Activated T-helper 1 cell treated with anti-CD3 and anti-CD28 coated beads, Interleukin-12 subunit alpha, Interleukin-12 subunit beta, Interleukin-2, Interleukin-4 antibody, amounts not matched to agents 30 ng/mL and 10 ng/mL and 1 ng/mL, durations not matched to agents 14 hours and 24 hours and 36 hours (primary cell): ENCODE results near the gene OCLN. TPM values are rescaled to one million over a fixed set of nuclear protein-coding genes. Genes with fewer than 3 reads are reported as not detected.
"Not testable (repeated sequence)": the region's sequence is repeated elsewhere in the genome, so short reads cannot be mapped to it uniquely, and the experiment has no call there.

Experiments
- DNase-seq: peaks from one replicate; pipeline ENCODE4 v3.0.0; 2021; ENCODE audit warnings: low spot score
- H3K27ac Mint-ChIP-seq: one replicate; pipeline ENCODE4 v1.8.0; 2021; ENCODE audit warnings: mild to moderate bottlenecking, mixed read lengths
- H3K27me3 Mint-ChIP-seq: one replicate; pipeline ENCODE4 v1.8.0; 2022; ENCODE audit warnings: mild to moderate bottlenecking, moderate library complexity, mixed read lengths; ENCODE audit not compliant: insufficient read depth
- H3K36me3 Mint-ChIP-seq: one replicate; pipeline ENCODE4 v1.8.0; 2021; ENCODE audit warnings: low read depth, mixed read lengths
- H3K4me1 Mint-ChIP-seq: one replicate; pipeline ENCODE4 v1.8.0; 2021; ENCODE audit warnings: low read depth, mixed read lengths
- H3K4me3 Mint-ChIP-seq: one replicate; pipeline ENCODE4 v1.8.0; 2021; ENCODE audit warnings: mild to moderate bottlenecking, moderate library complexity, mixed read lengths
- H3K9me3 Mint-ChIP-seq: one replicate; pipeline ENCODE4 v1.8.0; 2021; ENCODE audit warnings: mixed read lengths
- intact Hi-C: fragments of 100-400 bp; cut with micrococcal nuclease; formaldehyde crosslinking; loops from one replicate; pipeline ENCODE4 v1.15.1; 2024
- total RNA-seq: library from RNA; stranded (reverse); gene quantifications from 2 replicates; pipeline ENCODE4 v1.2.3, GENCODE V29; 2022

OCLN gene, protein sequence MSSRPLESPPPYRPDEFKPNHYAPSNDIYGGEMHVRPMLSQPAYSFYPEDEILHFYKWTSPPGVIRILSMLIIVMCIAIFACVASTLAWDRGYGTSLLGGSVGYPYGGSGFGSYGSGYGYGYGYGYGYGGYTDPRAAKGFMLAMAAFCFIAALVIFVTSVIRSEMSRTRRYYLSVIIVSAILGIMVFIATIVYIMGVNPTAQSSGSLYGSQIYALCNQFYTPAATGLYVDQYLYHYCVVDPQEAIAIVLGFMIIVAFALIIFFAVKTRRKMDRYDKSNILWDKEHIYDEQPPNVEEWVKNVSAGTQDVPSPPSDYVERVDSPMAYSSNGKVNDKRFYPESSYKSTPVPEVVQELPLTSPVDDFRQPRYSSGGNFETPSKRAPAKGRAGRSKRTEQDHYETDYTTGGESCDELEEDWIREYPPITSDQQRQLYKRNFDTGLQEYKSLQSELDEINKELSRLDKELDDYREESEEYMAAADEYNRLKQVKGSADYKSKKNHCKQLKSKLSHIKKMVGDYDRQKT
- total RNA-seq = 0.10 and 0.12 TPM in 2 replicates

DNA sequence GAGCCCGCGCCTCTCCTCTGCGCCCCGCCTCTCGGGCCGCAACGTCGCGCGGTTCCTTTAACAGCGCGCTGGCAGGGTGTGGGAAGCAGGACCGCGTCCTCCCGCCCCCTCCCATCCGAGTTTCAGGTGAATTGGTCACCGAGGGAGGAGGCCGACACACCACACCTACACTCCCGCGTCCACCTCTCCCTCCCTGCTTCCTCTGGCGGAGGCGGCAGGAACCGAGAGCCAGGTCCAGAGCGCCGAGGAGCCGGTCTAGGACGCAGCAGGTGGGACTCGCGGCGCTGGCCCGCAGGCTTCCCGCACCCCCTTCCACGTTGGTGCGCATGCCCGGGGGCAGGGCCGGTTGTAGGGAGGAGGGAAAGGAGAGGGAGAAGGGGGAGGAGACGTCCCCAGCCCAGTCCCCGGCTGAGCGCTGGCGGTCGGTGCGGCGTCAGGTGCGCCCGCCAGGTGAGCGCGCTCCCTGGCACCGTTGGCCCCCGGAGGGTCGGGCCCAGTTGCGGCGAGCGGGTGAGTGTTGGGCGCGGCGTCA lies at the start of gene OCLN:
OCLN (plus strand) TSS at position 400 of the 532 bp plus-strand sequence. CDS start 11,455 bp downstream, outside the sequence.
- H3K4me1 Mint-ChIP-seq = no peaks in the 10 kb centered on the region
- peaks cover 64% of the 10 kb centered on the region for H3K27me3 Mint-ChIP-seq
- DNase-seq = no peak
- H3K27ac Mint-ChIP-seq = no peak within 1 kb of the TSS
- peak within 1 kb of the TSS; percentile 73 for H3K4me3 Mint-ChIP-seq
- no peaks in the 10 kb centered on the region for H3K36me3 Mint-ChIP-seq
- intact Hi-C loops = no loop called here
- no peaks in the 10 kb centered on the region for H3K9me3 Mint-ChIP-seq

DNA sequence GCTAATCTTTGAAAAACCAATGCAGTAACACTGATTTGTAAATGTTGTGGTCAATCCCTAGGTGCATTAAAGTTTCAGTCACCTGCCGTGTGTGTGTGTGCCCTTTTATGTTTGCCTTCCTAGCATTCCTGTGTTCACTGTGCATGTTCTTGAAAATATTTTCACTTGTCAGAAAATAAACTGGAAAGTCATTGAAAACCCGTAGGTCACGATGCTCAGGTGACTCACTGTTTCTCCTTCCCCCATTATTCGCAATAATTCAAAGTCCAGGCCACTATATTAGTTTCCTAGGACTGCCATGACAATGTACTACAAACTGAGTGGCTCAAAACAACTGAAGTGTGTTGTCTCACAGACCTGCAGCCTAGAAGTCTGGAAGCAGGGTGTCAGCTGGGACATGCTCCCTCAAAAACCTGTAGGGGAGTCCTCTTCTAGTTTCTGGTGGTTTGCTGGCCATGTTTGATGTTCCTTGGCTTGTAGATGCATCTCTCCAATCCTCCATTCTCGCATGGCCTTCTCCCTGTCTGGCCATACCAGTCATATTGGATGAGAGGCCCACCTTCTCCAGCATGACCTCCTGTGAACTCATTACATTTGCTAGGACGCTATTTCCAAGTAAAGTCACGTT lies 48.3 kb upstream of the OCLN start:
- H3K27me3 Mint-ChIP-seq = peaks cover 3% of the 10 kb centered on the region

DNA sequence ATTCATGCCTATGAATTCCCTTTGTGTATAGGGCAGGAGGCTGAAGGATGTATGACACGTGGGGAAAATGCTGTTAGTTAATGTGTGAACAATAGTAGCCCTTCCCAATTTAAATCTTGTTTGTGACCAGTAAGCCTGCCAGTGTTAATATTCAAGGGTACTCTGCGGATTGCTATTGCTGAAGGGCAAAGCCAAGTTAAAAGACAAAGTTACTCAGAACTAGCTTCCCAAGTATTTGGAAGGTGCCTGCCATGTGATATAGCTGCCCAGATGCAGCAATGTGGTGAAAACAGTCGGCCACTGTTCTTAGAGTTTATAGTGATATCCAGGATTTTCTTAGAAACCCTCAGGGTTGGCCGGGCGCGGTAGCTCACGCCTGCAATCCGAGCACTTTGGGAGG lies 43.1 kb upstream of the OCLN start:
- no peaks in the 10 kb centered on the region for H3K4me1 Mint-ChIP-seq

More for the DNA sequence above, 48.3 kb upstream of the OCLN start:
- intact Hi-C loops = no loop called here
- Mint-ChIP-seq H3K4me1 (no peaks in the 10 kb centered on the region), H3K4me3 (no peak overlapping the region), H3K27ac (no peak overlapping the region), H3K36me3 (no peaks in the 10 kb centered on the region), H3K9me3 (no peaks in the 10 kb centered on the region)
- DNase-seq = no peak

DNA sequence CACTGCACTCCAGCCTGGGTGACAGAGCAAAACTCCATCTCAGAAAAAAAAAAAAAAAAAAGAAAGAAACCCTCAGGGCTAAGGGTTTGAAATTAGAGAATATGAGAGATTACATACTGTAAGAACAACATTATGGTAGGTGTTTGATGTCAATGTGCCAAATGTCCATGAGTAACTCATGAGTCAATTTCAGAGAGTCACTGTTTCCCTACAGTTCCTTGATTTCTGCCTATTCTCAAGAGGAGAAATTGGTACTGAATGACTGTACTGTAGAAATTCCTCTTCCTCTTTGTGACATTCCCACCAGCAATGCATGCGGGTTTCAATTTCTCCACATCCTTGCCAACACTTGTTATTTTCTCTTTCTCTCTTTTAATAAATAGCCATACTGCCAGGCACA lies 42.5 kb upstream of the OCLN start:
- peaks cover 5% of the 10 kb centered on the region for H3K27me3 Mint-ChIP-seq
- no peaks in the 10 kb centered on the region for H3K36me3 Mint-ChIP-seq
- no peak overlapping the region for H3K27ac Mint-ChIP-seq
- intact Hi-C loops = no loop called here
- no peaks in the 10 kb centered on the region for H3K9me3 Mint-ChIP-seq
- no peaks in the 10 kb centered on the region for H3K4me1 Mint-ChIP-seq
- DNase-seq = no peak
- no peak overlapping the region for H3K4me3 Mint-ChIP-seq

More for the DNA sequence above, 43.1 kb upstream of the OCLN start:
- no peak overlapping the region for H3K27ac Mint-ChIP-seq
- no peak overlapping the region for H3K4me3 Mint-ChIP-seq
- peaks cover 5% of the 10 kb centered on the region for H3K27me3 Mint-ChIP-seq
- no peak for DNase-seq
- H3K36me3 Mint-ChIP-seq = no peaks in the 10 kb centered on the region
- intact Hi-C loops = no loop called here
- H3K9me3 Mint-ChIP-seq = no peaks in the 10 kb centered on the region

DNA sequence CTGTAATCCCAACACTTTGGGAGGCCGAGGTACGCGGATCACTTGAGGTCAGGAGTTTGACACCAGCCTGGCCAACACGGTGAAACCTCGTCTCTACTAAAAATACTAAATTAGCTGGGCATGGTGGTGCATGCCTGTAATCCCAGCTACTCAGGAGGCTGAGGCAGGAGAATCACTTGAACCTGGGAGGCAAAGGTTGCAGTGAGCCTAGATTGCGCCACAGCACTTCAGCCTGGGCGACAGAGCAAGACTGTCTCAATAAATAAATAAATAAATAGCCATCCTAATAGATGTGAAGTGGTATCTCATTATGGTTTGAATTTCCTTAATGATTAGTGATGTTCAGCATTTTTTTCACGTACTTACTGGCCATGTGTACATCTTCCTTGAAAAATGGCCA lies 42.1 kb upstream of the OCLN start:
- intact Hi-C loops, H3K4me1 Mint-ChIP-seq, H3K27ac Mint-ChIP-seq, H3K36me3 Mint-ChIP-seq, H3K4me3 Mint-ChIP-seq, H3K9me3 Mint-ChIP-seq, DNase-seq, H3K27me3 Mint-ChIP-seq: not testable (repeated sequence)

DNA sequence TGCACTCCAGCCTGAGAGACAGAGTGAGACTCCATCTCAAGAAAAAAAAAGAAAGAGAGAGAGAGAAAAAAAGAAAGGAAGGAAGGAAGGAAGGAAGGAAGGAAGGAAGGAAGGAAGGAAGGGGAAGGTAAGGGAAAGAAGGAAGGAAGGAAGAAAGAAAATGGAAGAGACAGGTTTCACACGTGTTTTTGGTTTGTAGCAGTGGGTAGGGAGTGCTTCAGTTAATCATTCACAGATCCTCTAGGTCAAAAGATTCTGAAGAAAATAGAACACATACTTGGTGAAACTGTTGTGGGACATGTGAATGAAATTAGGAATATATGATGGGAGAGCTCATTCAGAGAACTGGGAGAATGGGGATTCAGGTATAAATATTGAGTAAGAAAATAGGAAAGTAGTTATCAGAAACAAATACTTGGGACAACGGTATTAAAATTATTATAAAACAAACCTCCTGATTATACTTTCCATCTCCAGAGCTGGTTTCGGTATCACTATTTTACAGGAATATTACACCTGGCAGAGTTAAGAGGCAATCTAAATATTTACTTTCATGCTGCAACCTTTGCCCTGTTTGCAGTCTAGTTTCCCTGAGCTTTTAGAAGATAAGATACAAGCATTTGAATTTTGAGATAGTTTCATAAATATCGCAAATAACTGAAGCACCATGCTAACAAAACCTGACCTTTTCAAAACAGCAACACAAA lies 40.5 kb upstream of the OCLN start:
- H3K27me3 Mint-ChIP-seq = peaks cover 8% of the 10 kb centered on the region
- no peaks in the 10 kb centered on the region for H3K9me3 Mint-ChIP-seq
- H3K4me1 Mint-ChIP-seq = no peaks in the 10 kb centered on the region
- no peak overlapping the region for H3K27ac Mint-ChIP-seq
- H3K36me3 Mint-ChIP-seq = no peaks in the 10 kb centered on the region
- DNase-seq = no peak
- intact Hi-C loops = no loop called here
- no peak overlapping the region for H3K4me3 Mint-ChIP-seq

DNA sequence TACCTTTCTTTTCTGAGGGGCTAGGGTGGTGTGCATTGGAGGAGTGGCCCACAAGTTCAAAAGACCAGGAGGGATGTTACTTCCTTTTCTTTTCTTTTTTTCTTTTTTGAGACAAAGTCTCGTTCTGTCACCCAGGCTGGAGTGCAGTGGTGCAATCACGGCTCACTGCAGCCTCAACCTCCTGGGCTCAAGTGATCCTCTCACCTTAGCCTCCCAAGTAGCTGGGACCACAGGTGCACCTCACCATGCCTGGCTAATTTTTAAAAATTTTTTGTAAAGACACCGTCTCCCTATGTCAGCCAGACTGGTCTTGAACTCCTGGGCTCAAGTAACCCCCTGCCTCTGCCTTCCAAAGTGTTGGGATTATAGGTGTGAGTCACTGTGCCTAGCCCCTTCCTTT lies 39.1 kb upstream of the OCLN start:
- H3K4me3 Mint-ChIP-seq, H3K27ac Mint-ChIP-seq, H3K27me3 Mint-ChIP-seq, intact Hi-C loops, H3K4me1 Mint-ChIP-seq, H3K9me3 Mint-ChIP-seq, DNase-seq, H3K36me3 Mint-ChIP-seq: not testable (repeated sequence)

DNA sequence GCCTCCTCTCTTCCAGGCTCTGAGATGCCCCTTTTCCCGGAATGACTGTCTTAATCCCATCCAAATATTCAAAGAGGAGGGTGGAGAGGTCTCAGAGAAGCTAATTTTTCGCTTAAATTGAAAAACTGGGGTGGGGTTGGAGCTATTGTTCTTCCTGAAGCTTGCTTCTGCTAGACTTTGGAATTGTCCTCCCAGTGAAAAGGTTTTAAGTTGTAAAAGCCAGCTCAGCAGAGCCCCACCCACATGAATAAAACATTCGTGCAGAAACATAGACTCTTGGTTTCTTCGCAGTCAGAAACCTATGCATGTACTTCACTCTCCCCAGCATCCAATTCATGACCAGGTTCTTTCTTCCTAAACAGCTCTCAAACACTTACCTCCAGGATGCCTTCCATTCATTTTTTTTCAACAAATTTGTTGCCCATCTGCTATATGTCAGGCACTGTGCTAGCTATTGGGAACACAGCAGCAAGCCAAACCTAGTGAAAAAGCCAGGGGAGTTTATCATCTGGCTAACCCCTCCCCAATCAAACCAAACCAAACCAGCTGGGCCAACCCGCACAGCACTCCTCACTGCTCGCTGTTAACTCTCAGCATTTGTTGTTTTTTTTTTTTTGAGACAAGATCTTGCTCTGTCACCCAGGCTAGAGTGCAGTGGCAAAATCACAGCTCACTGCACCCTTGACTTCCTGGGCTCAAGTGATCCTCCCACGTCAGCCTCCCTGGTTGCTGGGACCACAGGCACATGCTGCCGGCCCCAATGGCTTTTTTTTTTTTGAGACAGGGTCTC lies 37.9 kb upstream of the OCLN start:
- Mint-ChIP-seq H3K36me3 (no peaks in the 10 kb centered on the region), H3K27ac (no peak overlapping the region), H3K9me3 (no peaks in the 10 kb centered on the region), H3K4me1 (no peaks in the 10 kb centered on the region), H3K27me3 (peaks cover 10% of the 10 kb centered on the region), H3K4me3 (no peak overlapping the region)
- intact Hi-C loops = no loop called here
- DNase-seq = no peak

DNA sequence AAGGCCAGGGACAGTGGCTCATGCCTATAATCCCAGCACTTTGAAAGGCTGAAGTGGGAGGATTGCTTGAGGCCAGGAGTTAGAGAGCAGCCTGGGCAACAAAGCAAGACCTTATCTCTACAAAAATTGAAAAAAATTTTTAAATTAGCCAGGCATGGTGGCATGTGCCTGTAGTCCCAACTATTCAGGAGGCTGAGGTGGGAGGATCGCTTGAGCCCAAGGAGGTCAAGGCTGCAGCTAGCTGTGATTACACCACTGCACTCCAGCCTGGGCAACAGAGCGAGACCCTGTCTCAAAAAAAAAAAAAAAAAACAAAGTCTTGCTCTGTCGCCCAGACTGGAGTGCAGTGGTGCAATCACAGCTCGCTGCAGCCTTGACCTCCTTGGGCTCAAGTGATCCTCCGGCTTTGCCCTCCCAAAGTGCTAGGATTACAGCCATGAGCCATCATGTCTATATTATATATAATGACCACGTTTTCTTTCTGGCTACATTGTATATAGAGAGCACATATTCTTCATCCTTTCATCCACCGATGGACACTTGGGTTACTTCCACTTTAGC lies 37.1 kb upstream of the OCLN start:
- H3K9me3 Mint-ChIP-seq, H3K4me1 Mint-ChIP-seq, intact Hi-C loops, DNase-seq, H3K27me3 Mint-ChIP-seq, H3K36me3 Mint-ChIP-seq, H3K4me3 Mint-ChIP-seq, H3K27ac Mint-ChIP-seq: not testable (repeated sequence)

DNA sequence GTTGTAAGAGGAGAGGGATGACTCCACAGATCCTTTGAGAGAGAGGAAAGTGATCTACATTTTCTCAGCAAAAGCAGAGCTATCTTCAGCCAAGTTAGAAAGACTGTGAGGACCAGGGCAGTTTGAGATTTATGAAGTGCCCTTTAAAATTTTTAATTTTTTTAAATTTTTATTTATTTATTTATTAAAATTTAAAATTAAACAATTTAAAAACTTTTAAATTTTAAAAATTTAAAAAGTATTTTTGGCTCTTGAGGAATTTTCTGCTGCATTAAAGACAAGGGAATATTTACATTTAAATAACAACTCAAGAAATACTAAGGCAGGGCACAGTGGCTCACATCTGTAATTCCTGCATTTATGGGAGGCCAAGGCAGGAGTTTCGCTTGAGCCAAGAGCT lies 30.4 kb upstream of the OCLN start:
- no peaks in the 10 kb centered on the region for H3K9me3 Mint-ChIP-seq
- H3K27me3 Mint-ChIP-seq = peaks cover 4% of the 10 kb centered on the region
- H3K36me3 Mint-ChIP-seq = no peaks in the 10 kb centered on the region
- no peaks in the 10 kb centered on the region for H3K4me1 Mint-ChIP-seq
- no peak overlapping the region for H3K27ac Mint-ChIP-seq
- H3K4me3 Mint-ChIP-seq = no peak overlapping the region
- intact Hi-C loops = no loop called here
- DNase-seq = no peak

DNA sequence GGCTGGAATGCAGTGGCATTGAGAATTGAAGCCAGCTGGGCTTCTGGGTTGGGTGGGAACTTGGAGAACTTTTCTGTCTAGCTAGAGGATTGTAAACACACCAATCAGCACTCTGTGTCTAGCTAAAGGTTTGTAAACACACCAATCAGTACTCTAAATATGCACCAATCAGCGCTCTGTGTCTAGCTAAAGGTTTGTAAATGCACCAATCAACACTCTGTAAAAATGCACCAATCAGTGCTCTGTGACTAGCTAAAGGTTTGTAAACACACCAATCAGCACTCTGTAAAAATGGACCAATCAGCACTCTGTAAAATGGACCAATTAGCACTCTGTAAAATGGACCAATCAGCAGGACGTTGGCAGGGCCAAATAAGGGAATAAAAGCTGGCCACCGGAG lies 26.2 kb upstream of the OCLN start:
- H3K27me3 Mint-ChIP-seq, H3K27ac Mint-ChIP-seq: not testable (repeated sequence)

More for the DNA sequence above, 26.2 kb upstream of the OCLN start:
- H3K36me3 Mint-ChIP-seq, H3K4me3 Mint-ChIP-seq, DNase-seq, H3K9me3 Mint-ChIP-seq, intact Hi-C loops, H3K4me1 Mint-ChIP-seq: not testable (repeated sequence)
